GM12801 (cell line): ENCODE results near the gene SAT2.

ENCODE experiments used
- TF ChIP-seq, protein P1 (sequence below): IDR thresholded peaks from one replicate; pipeline ENCODE4 v1.5.1; 2011; ENCODE audit warnings: control low read depth; ENCODE audit not compliant: insufficient read length; ENCODE audit errors: extremely low read depth

Gene SAT2

GRCh38 chr17:7655541-7655840 lies 27.9 kb upstream of the SAT2 start:
- TF ChIP-seq, protein P1, sequence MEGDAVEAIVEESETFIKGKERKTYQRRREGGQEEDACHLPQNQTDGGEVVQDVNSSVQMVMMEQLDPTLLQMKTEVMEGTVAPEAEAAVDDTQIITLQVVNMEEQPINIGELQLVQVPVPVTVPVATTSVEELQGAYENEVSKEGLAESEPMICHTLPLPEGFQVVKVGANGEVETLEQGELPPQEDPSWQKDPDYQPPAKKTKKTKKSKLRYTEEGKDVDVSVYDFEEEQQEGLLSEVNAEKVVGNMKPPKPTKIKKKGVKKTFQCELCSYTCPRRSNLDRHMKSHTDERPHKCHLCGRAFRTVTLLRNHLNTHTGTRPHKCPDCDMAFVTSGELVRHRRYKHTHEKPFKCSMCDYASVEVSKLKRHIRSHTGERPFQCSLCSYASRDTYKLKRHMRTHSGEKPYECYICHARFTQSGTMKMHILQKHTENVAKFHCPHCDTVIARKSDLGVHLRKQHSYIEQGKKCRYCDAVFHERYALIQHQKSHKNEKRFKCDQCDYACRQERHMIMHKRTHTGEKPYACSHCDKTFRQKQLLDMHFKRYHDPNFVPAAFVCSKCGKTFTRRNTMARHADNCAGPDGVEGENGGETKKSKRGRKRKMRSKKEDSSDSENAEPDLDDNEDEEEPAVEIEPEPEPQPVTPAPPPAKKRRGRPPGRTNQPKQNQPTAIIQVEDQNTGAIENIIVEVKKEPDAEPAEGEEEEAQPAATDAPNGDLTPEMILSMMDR: no peak

DNA sequence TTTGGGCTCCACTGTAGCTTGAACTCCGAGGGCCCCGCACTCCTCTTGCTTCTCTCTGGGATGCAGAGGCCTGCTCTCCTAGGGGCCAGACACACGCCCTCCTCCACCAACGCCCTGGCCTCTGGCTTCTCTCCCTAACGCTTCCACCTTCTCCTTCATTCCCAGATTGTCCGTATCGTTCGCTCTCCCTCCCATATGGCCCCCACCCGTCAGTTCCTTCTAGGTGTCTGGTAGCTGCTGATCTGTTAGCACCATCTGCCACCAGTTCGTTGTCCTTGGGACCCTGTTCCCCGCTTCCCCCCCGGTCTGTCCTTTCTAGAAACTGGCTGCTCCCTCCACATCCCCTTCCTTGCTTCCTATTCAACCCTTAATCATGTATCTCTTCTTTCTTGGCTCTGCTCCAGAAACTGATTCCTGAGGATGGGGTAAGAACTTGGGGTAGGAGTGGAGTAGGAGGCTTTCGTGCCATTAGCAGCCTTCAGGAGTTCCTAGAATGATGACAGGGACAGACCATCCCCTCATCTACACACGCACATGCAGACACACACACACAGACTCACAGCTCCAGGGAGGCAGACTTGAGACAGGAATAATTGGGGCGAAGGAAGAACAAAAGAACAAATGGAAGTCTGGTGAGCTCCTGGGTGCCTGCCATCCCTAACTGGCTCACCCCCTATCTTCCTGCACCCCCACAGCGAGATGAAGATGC lies 27.4 kb upstream of the SAT2 start:
- TF ChIP-seq, protein P1: no peak

- TF ChIP-seq, protein P1: no peak
These were observed 25.1 kb upstream of the SAT2 start for GRCh38 chr17:7652388-7653356.

DNA sequence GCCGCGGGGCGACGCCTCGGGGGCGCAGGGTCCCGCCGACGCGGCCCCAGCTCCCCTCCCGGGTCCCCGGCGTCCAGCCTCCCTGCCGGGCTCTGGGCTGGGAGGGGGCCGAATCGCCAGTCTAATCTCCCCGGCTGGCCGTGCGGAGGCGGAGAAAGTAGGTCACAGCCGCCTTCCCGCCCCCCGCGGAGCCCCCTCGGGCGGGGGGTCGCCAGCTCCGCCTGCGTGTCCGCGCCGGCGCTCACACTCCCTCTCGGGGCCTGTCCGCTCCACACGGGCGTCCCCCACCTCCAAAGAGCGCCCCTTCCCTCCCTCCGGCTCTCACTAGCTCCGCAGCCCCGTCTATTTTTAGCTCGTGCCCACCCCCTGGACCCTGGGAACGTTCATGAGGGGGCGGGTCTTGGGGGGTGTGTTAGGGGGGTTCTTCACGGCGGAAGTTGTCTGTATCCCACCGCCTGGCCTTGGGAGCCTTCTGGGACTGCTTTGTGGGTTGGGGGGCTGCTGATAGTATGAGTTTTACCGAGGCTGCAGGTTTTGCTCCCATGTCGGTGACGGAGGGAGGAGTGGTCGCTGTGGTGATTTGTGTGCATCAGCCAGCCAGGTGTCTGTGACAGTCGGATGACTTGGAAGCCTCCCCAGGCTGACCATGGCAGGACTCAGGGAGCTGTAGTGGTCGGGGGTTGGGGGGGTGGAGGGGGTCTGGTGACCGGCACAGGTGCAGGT lies 24.2 kb upstream of the SAT2 start:
- TF ChIP-seq, protein P1: no peak

- TF ChIP-seq, protein P1: no peak
These were observed 23.6 kb upstream of the SAT2 start for GRCh38 chr17:7651097-7651664.

- TF ChIP-seq, protein P1: no peak
These were observed 23.0 kb upstream of the SAT2 start, which contains the start of gene ATP1B2 for GRCh38 chr17:7650509-7651096. ATP1B2 (plus strand) TSS chr17:7650926; CDS start chr17:7651519, 593 bp downstream.
